HG02885 (cell line): ENCODE results near the gene LAMA2.

ENCODE experiments used
- ATAC-seq: cut with Tn5 transposase; IDR thresholded peaks from one replicate; pipeline ENCODE4 v1.9.1; 2021; ENCODE audit warnings: mild to moderate bottlenecking; ENCODE audit not compliant: unreplicated experiment, poor library complexity

LAMA2 gene

GRCh38 chr6:129243377-129243776, 360.4 kb downstream of the LAMA2 start:
- ATAC-seq = no peak

- ATAC-seq = no peak
These were observed 366.0 kb downstream of the LAMA2 start for GRCh38 chr6:129248946-129249345.

GRCh38 chr6:129251669-129252376, 368.9 kb downstream of the LAMA2 start:
- ATAC-seq = peak; percentile 94

- no peak for ATAC-seq
These were observed 369.6 kb downstream of the LAMA2 start for GRCh38 chr6:129252377-129253071.

GRCh38 chr6:129253242-129253641, 370.3 kb downstream of the LAMA2 start:
- no peak for ATAC-seq

GRCh38 chr6:129253727-129254126, 370.8 kb downstream of the LAMA2 start:
- no peak for ATAC-seq

- ATAC-seq = no peak
These were observed 374.3 kb downstream of the LAMA2 start for GRCh38 chr6:129257196-129257595.

GRCh38 chr6:129262661-129263060, 379.7 kb downstream of the LAMA2 start:
- no peak for ATAC-seq

- ATAC-seq = no peak
These were observed 380.2 kb downstream of the LAMA2 start for GRCh38 chr6:129263176-129263575.

- ATAC-seq = no peak
These were observed 381.6 kb downstream of the LAMA2 start for GRCh38 chr6:129264480-129265045.

GRCh38 chr6:129267028-129267427, 384.1 kb downstream of the LAMA2 start:
- no peak for ATAC-seq

GRCh38 chr6:129269076-129269475, 386.1 kb downstream of the LAMA2 start:
- ATAC-seq = no peak

- ATAC-seq = no peak
These were observed 387.0 kb downstream of the LAMA2 start for GRCh38 chr6:129269891-129270290.

- no peak for ATAC-seq
These were observed 387.5 kb downstream of the LAMA2 start for GRCh38 chr6:129270450-129270849.

- no peak for ATAC-seq
These were observed 390.2 kb downstream of the LAMA2 start for GRCh38 chr6:129273161-129273560.

GRCh38 chr6:129276461-129276860, 393.5 kb downstream of the LAMA2 start:
- ATAC-seq = no peak

- no peak for ATAC-seq
These were observed 394.0 kb downstream of the LAMA2 start for GRCh38 chr6:129276986-129277385.

- ATAC-seq = no peak
These were observed 396.7 kb downstream of the LAMA2 start for GRCh38 chr6:129279343-129280292.

GRCh38 chr6:129280293-129280644, 397.3 kb downstream of the LAMA2 start:
- no peak for ATAC-seq

- no peak for ATAC-seq
These were observed 397.8 kb downstream of the LAMA2 start for GRCh38 chr6:129280749-129281148.
